CD14-positive monocyte (primary cell): Measurements from ENCODE around the gene OBSCN. TPM values are rescaled to one million over a fixed set of nuclear protein-coding genes. Genes with fewer than 3 reads are reported as not detected.

Source experiments
- DNase-seq, 3 donors: peaks; one replicate each; pipeline ENCODE4 v3.0.0-alpha.2; 2011 to 2022
- H2AFZ ChIP-seq: 2 replicates; pipeline ENCODE4 v1.6.0; 2012; ENCODE audit warnings: mild to moderate bottlenecking, low read depth, low read length, inconsistent platforms; ENCODE audit not compliant: insufficient read depth, poor library complexity, severe bottlenecking
- H3K27ac ChIP-seq, 2 donors: 1 replicate in 1 of 2; 2 replicates in 1 of 2; pipeline ENCODE4 v1.5.1; 2012 to 2013; ENCODE audit warnings: low read length in 2 of 2, control low read depth in 1 of 2, inconsistent platforms in 1 of 2, low read depth in 1 of 2, mild to moderate bottlenecking in 1 of 2
- H3K27me3 ChIP-seq, 2 donors: one replicate each; pipeline versions ENCODE4 v1.6.0 to v1.6.1; 2011 to 2013; ENCODE audit warnings: low read length in 2 of 2; ENCODE audit not compliant: control insufficient read depth in 2 of 2, insufficient read depth in 2 of 2
- H3K36me3 ChIP-seq, 2 donors: replicated peaks in 1 of 2; 1 replicate in 1 of 2; 2 replicates in 1 of 2; pipeline versions ENCODE4 v1.5.1 to v1.6.1; 2012 to 2013; ENCODE audit warnings: low read length in 2 of 2, control low read depth in 1 of 2, inconsistent platforms in 1 of 2, mild to moderate bottlenecking in 1 of 2; ENCODE audit not compliant: insufficient read depth in 2 of 2, control insufficient read depth in 1 of 2
- H3K4me1 ChIP-seq, 2 donors: 1 replicate in 1 of 2; 2 replicates in 1 of 2; pipeline versions ENCODE4 v1.5.1 to v1.6.1; 2012 to 2013; ENCODE audit warnings: low read length in 2 of 2, control low read depth in 1 of 2, inconsistent platforms in 1 of 2, mild to moderate bottlenecking in 1 of 2, moderate library complexity in 1 of 2; ENCODE audit not compliant: insufficient read depth in 2 of 2, control insufficient read depth in 1 of 2
- H3K4me2 ChIP-seq: replicated peaks from 2 replicates; pipeline ENCODE3; 2012; ENCODE audit warnings: low read length, moderate library complexity, mild to moderate bottlenecking; ENCODE audit not compliant: poor library complexity, severe bottlenecking; ENCODE audit errors: extremely low read depth
- H3K4me3 ChIP-seq, 3 experiments: fragments of 200-600 bp in 1 of 3; sonication (generic) in 1 of 3; replicated peaks in 1 of 3; 1 replicate in 2 of 3; 2 replicates in 1 of 3; pipeline ENCODE4 v1.5.1; 2011 to 2013; ENCODE audit warnings: low read length in 3 of 3, mild to moderate bottlenecking in 3 of 3, control low read depth in 2 of 3, low read depth in 2 of 3, inconsistent platforms in 1 of 3, moderate library complexity in 1 of 3
- H3K79me2 ChIP-seq: 2 replicates; pipeline ENCODE4 v1.6.0; 2012; ENCODE audit warnings: mild to moderate bottlenecking, control low read depth, inconsistent platforms, low read length, moderate library complexity; ENCODE audit not compliant: insufficient read depth
- H3K9ac ChIP-seq: 2 replicates; pipeline ENCODE4 v1.6.0; 2017; ENCODE audit warnings: low read length, mild to moderate bottlenecking; ENCODE audit not compliant: insufficient read depth, poor library complexity, severe bottlenecking
- H3K9me3 ChIP-seq, 2 donors: replicated peaks in 1 of 2; 1 replicate in 1 of 2; 2 replicates in 1 of 2; pipeline versions ENCODE4 v1.5.1 to v1.6.1; 2012 to 2013; ENCODE audit warnings: low read length in 2 of 2, control low read depth in 1 of 2; ENCODE audit not compliant: control insufficient read depth in 1 of 2, insufficient read depth in 1 of 2
- H4K20me1 ChIP-seq: 2 replicates; pipeline ENCODE4 v1.6.0; 2012; ENCODE audit warnings: mild to moderate bottlenecking, low read length, control low read depth, moderate library complexity; ENCODE audit not compliant: insufficient read depth
- H3K27ac Mint-ChIP-seq, 7 donors: one replicate each; pipeline ENCODE4 v1.8.0; 2020; ENCODE audit warnings: mild to moderate bottlenecking in 7 of 7, mixed read lengths in 7 of 7, moderate library complexity in 6 of 7, inconsistent platforms in 2 of 7
- H3K27me3 Mint-ChIP-seq, 3 donors: one replicate each; pipeline ENCODE4 v1.8.0; 2021 to 2022; ENCODE audit warnings: low read depth in 3 of 3, mild to moderate bottlenecking in 3 of 3, mixed read lengths in 3 of 3, moderate library complexity in 3 of 3, inconsistent platforms in 1 of 3
- H3K36me3 Mint-ChIP-seq, 2 donors: one replicate each; pipeline ENCODE4 v1.8.0; 2020; ENCODE audit warnings: mixed read lengths in 2 of 2, inconsistent platforms in 1 of 2, mild to moderate bottlenecking in 1 of 2
- H3K4me1 Mint-ChIP-seq: one replicate; pipeline ENCODE4 v1.8.0; 2020; ENCODE audit warnings: mild to moderate bottlenecking, mixed read lengths
- H3K4me3 Mint-ChIP-seq, 2 donors: one replicate each; pipeline ENCODE4 v1.8.0; 2020; ENCODE audit warnings: mild to moderate bottlenecking in 2 of 2, mixed read lengths in 2 of 2, moderate library complexity in 1 of 2
- H3K9me3 Mint-ChIP-seq, 7 donors: one replicate each; pipeline ENCODE4 v1.8.0; 2020 to 2022; ENCODE audit warnings: mixed read lengths in 7 of 7, mild to moderate bottlenecking in 6 of 7, moderate library complexity in 6 of 7, inconsistent platforms in 2 of 7
- WGBS: methylation state at CpG from one replicate; pipeline ENCODE4 v1.1.5; 2013; ENCODE audit warnings: missing lambda C conversion rate; ENCODE audit not compliant: insufficient coverage; 5-methylcytosine and 5-hydroxymethylcytosine counted together
- intact Hi-C, 2 donors: fragments of 100-400 bp; cut with micrococcal nuclease; formaldehyde crosslinking; loops; one replicate each; pipeline versions ENCODE4 v1.15.0 to v1.15.1; 2023
- polyA plus RNA-seq, 3 donors: library from polyadenylated mRNA; depleted of rRNA in 1 of 3; unstranded in 2 of 3; stranded (reverse) in 1 of 3; fragments of 300-500 nt in 2 of 3; fragments of >200 nt in 1 of 3; fragmentation: Illumina TruSeq in 2 of 3; gene quantifications; 1 replicate in 2 of 3; 2 replicates in 1 of 3; pipeline ENCODE4 v1.2.3, GENCODE V29; 2012 to 2021
- TF ChIP-seq, protein P1 (sequence below): fragments of 200-600 bp; IDR thresholded peaks from one replicate; pipeline ENCODE4 v1.8.0; 2022; ENCODE audit warnings: antibody characterized with exemption, mild to moderate bottlenecking

OBSCN gene
- polyA plus RNA-seq, 3 donors = 0.57 to 1.5 (median 0.76) TPM

DNA sequence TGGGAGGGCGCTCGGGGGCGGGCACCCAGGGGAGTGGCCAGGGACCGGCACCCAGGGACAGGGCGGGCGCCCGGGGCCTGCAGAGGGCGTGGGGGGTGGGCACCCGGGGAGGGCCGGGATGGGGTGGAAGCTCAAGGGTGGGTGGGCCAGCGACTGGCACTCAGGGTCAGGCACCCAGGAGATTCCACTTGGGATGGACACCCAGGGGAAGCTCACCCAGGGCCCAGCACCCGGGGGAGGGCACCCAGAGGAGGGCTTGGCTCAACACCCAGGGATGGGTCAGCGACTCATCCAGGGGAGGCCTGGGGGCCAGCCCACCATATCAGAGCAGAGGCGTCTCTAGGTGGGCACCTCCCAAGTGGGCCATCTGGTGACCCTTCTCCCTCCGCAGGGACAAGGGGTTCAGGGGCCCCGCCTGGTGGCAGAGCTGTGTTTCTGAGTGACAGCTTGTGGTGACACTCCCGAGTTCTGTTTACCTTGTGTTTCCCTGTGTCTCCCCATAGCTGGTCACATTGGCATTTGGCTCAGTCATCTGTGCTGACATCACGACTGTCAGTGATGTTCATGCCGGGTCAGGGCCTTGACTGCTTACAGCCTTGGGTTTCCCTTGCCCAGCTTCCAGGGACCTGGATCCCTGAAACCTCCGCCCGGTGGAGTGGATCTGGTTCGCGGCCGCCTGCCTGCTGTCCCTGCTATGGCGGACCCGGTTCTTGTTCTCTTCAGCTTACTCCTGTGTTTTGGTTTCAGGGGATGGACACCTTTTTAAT, 41.5 kb upstream of the OBSCN start:
- 11% methylated on average over 21 of the region's 26 CpGs for WGBS
- peaks cover 0 to 16% of the 10 kb centered on the region in 2 donors for H3K27me3 ChIP-seq
- H3K9me3 ChIP-seq = no peaks in the 10 kb centered on the region
- H3K79me2 ChIP-seq = peaks cover 16% of the 10 kb centered on the region
- Mint-ChIP-seq H3K36me3 (peaks cover 6 to 7% of the 10 kb centered on the region in 2 donors), H3K4me3 (peak overlapping the region; percentile 62), H3K4me1 (peaks cover 43% of the 10 kb centered on the region), H3K9me3 (peaks cover 0 to 1% (median 0%) of the 10 kb centered on the region in 7 donors), H3K27ac (peak overlapping the region; percentile 92 to 98 (median 97)), H3K27me3 (peaks cover 2 to 24% (median 11%) of the 10 kb centered on the region in 3 donors)
- H3K36me3 ChIP-seq = no peaks in the 10 kb centered on the region
- peak overlapping the region; percentile 97 for H3K9ac ChIP-seq
- TF ChIP-seq, protein P1, sequence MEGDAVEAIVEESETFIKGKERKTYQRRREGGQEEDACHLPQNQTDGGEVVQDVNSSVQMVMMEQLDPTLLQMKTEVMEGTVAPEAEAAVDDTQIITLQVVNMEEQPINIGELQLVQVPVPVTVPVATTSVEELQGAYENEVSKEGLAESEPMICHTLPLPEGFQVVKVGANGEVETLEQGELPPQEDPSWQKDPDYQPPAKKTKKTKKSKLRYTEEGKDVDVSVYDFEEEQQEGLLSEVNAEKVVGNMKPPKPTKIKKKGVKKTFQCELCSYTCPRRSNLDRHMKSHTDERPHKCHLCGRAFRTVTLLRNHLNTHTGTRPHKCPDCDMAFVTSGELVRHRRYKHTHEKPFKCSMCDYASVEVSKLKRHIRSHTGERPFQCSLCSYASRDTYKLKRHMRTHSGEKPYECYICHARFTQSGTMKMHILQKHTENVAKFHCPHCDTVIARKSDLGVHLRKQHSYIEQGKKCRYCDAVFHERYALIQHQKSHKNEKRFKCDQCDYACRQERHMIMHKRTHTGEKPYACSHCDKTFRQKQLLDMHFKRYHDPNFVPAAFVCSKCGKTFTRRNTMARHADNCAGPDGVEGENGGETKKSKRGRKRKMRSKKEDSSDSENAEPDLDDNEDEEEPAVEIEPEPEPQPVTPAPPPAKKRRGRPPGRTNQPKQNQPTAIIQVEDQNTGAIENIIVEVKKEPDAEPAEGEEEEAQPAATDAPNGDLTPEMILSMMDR = peak; percentile 17
- peak overlapping the region; percentile 97 to 99 for H3K27ac ChIP-seq
- peak overlapping the region; percentile 38 for H2AFZ ChIP-seq
- peak overlapping the region; percentile 59 to 75 (median 69) for H3K4me3 ChIP-seq
- H3K4me1 ChIP-seq = peaks cover 30 to 35% of the 10 kb centered on the region in 2 donors
- peak overlapping the region; percentile 78 for H3K4me2 ChIP-seq
- H4K20me1 ChIP-seq = no peaks in the 10 kb centered on the region
- DNase-seq = peak; percentile 92 to 97 (median 93)
- intact Hi-C loops = loop anchor here (1.0 to 5.0 kb wide), 4 partner anchors 26 to 82 kb away; partner anchors contain the start of gene GUK1 (in 1 of the 2)

DNA sequence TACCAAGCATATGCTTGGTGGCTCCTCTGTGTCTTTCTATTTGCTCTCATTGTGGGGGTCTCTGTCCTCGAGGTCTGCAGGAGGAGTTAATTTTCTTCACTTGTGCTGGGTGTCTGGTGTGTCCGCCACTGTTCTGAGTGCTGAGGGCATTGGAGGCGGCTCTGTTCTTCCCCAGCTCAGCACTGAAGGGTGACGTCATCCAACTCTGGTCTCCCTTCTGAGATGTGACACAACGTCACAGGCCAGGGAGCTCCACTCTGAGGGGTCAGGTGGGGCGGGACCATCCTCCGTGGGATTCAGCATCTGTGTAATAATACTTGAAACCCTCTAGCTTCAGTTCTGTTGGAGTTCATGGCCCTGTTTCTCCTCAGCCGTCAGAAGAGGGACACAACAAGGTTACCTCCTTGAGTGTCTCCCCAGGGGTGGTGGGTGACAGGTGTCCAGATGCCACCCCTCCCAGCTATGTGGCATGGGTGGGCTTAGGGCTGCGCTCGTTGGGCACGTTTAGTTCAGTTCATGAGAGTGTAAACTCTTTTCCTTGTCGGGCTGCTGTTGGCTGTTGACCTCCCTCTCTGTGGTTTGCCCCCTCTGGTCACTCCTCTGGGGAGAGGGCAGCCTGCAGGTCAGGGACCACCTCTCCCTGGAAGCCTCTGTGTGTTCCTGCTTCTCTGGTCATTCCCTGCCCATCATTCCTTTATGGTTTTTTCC, 39.1 kb upstream of the OBSCN start:
- H3K27ac ChIP-seq = peak overlapping the region in 1 of 2 donors; percentile 99
- DNase-seq = no peak
- intact Hi-C loops = loop anchor here in 1 of 2 donors (5.0 kb wide), 1 partner anchor 36 kb away; no protein-coding TSS in a partner anchor
- no peaks in the 10 kb centered on the region for H3K27me3 ChIP-seq
- no peaks in the 10 kb centered on the region for H4K20me1 ChIP-seq
- Mint-ChIP-seq H3K4me3 (no peak overlapping the region), H3K27ac (peak overlapping the region in 6 of 7 donors; percentile 20 to 89 (median 76)), H3K9me3 (peaks cover 0 to 1% (median 0%) of the 10 kb centered on the region in 7 donors), H3K36me3 (peaks cover 6 to 7% of the 10 kb centered on the region in 2 donors), H3K27me3 (peaks cover 0 to 5% (median 2%) of the 10 kb centered on the region in 3 donors), H3K4me1 (peaks cover 32% of the 10 kb centered on the region)
- H3K9me3 ChIP-seq = peaks cover 0 to under 1% of the 10 kb centered on the region in 2 donors
- TF ChIP-seq, protein P1 = no peak
- H3K79me2 ChIP-seq = peaks cover 17% of the 10 kb centered on the region
- H3K4me2 ChIP-seq = no peak overlapping the region
- H3K36me3 ChIP-seq = no peaks in the 10 kb centered on the region
- no peak overlapping the region for H3K9ac ChIP-seq
- no peak overlapping the region for H3K4me3 ChIP-seq
- 91% methylated on average over 10 of the region's 12 CpGs for WGBS
- no peak overlapping the region for H2AFZ ChIP-seq
- peaks cover 19 to 23% of the 10 kb centered on the region in 2 donors for H3K4me1 ChIP-seq
